Vagina (tissue), 2 donors: Measurements from ENCODE around the gene STAT6. TPM values are rescaled to one million over a fixed set of nuclear protein-coding genes. Genes with fewer than 3 reads are reported as not detected.
A peak's percentile ranks its signal among the peaks of the same experiment; 100 is the strongest.

Source experiments
- DNase-seq, 2 donors: peaks; one replicate each; pipeline ENCODE4 v3.0.0-alpha.2; 2017; ENCODE audit errors: extremely low spot score in 2 of 2
- H3K27ac ChIP-seq: fragments of 200-600 bp; sonication (generic); one replicate; pipeline ENCODE4 v1.5.1; 2019
- H3K27me3 ChIP-seq: fragments of 200-600 bp; sonication (generic); one replicate; pipeline ENCODE4 v1.5.1; 2019
- H3K36me3 ChIP-seq, 2 donors: fragments of 200-600 bp; sonication (generic); one replicate each; pipeline ENCODE4 v1.5.1; 2017 to 2019
- H3K4me1 ChIP-seq: fragments of 200-600 bp; sonication (generic); one replicate; pipeline ENCODE4 v1.5.1; 2019
- H3K4me3 ChIP-seq, 2 donors: fragments of 200-600 bp; sonication (generic); 1 replicate in 1 of 2; 2 replicates in 1 of 2; pipeline ENCODE4 v1.5.1; 2016 to 2019
- H3K9me3 ChIP-seq: fragments of 200-600 bp; sonication (generic); one replicate; pipeline ENCODE4 v1.5.1; 2019
- POLR2A ChIP-seq, 2 donors: fragments of 450-650 bp; IDR thresholded peaks; one replicate each; pipeline ENCODE4 v1.6.1; 2017; ENCODE audit warnings: antibody characterized with exemption in 2 of 2, mild to moderate bottlenecking in 2 of 2, moderate library complexity in 2 of 2
- POLR2AphosphoS5 ChIP-seq, 2 donors: sonication (generic); formaldehyde crosslinking; IDR thresholded peaks; one replicate each; pipeline ENCODE4 v1.9.0; 2017; ENCODE audit warnings: antibody characterized with exemption in 2 of 2, mild to moderate bottlenecking in 2 of 2, low read depth in 1 of 2; ENCODE audit not compliant: insufficient read depth in 1 of 2
- intact Hi-C: fragments of 100-400 bp; cut with DNase I; formaldehyde crosslinking; loops from one replicate; pipeline ENCODE4 v1.15.1; 2023
- total RNA-seq: library from RNA; depleted of rRNA; stranded (reverse); fragments of >200 nt; gene quantifications from one replicate; pipeline ENCODE4 v1.2.3, GENCODE V29; 2016
- TF ChIP-seq, protein P1 (sequence below), 3 experiments: fragments of 450-650 bp in 2 of 3; fragments of 200-600 bp in 1 of 3; sonication (generic) in 1 of 3; IDR thresholded peaks; one replicate each; pipeline ENCODE4 v1.5.1; 2017 to 2019; ENCODE audit warnings: antibody characterized with exemption in 3 of 3, mild to moderate bottlenecking in 2 of 3, moderate library complexity in 2 of 3

STAT6 gene
- total RNA-seq, 1 donor from 2014 or later, result 146 TPM

DNA sequence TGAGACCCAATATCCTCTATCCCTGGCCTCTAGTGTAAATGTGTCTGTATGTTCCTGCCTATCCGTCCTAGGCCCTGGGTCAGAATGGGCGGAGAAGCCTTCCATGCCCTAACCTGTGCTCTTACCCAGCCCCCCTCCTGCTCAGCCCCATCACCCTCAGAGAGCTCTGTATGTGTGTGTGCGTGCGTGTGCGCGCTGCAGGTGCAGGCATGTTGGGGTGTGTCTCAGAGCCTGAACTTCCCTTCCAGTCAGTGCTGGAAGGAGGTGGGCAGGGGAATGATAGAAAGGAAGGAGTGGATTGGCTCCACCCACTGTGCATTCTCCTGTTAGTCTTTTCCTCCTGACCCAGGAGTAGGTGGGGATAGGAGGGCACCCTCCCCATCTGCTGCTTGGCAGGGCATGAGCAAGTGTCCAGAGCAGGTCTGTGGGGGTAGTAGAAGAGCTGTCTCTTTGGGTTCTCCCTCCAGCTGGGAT is 15.0 kb downstream of the STAT6 start:
- Histone ChIP-seq H3K4me1 (peaks cover 64% of the 10 kb centered on the region), H3K4me3 (no peak overlapping the region), H3K9me3 (no peaks in the 10 kb centered on the region), H3K36me3 (peaks cover 0 to 73% of the 10 kb centered on the region in 2 donors), H3K27ac (peak overlapping the region; percentile 100), H3K27me3 (no peaks in the 10 kb centered on the region)
- intact Hi-C loops, result no loop called here
- peak in 1 of 2 donors; percentile 89 for DNase-seq
- TF ChIP-seq, protein P1, sequence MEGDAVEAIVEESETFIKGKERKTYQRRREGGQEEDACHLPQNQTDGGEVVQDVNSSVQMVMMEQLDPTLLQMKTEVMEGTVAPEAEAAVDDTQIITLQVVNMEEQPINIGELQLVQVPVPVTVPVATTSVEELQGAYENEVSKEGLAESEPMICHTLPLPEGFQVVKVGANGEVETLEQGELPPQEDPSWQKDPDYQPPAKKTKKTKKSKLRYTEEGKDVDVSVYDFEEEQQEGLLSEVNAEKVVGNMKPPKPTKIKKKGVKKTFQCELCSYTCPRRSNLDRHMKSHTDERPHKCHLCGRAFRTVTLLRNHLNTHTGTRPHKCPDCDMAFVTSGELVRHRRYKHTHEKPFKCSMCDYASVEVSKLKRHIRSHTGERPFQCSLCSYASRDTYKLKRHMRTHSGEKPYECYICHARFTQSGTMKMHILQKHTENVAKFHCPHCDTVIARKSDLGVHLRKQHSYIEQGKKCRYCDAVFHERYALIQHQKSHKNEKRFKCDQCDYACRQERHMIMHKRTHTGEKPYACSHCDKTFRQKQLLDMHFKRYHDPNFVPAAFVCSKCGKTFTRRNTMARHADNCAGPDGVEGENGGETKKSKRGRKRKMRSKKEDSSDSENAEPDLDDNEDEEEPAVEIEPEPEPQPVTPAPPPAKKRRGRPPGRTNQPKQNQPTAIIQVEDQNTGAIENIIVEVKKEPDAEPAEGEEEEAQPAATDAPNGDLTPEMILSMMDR (IDR thresholded peaks at IDR 0.05), result no peak
- TF ChIP-seq POLR2AphosphoS5 (IDR thresholded peaks at IDR 0.05; ENCODE audit: insufficient read depth in 1 of 2, low read depth in 1 of 2), result peak; percentile 23 to 73

DNA sequence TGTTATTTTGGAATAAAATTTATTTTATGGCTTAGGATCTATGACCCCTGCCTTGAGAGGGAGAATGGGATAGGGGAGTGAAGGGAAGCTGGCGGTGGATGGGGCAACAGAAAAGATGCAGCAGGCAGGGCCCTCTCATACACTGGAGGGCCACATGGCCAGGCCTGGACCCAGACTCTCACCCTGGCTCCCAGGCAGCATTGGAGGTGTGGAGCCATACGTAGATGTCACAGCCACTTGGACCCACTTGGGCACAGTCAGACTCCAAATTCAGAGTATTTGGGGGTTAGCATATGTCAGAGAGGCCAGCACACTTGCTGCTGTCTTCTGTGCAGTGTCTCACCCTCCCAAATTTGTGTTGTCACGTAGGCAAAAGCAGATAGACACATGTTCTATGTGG is 15.7 kb downstream of the STAT6 start:
- Histone ChIP-seq H3K27ac (peak overlapping the region; percentile 100), H3K9me3 (no peaks in the 10 kb centered on the region), H3K4me3 (no peak overlapping the region), H3K4me1 (peaks cover 71% of the 10 kb centered on the region), H3K36me3 (peaks cover 0 to 75% of the 10 kb centered on the region in 2 donors), H3K27me3 (no peaks in the 10 kb centered on the region)
- DNase-seq, result no peak
- intact Hi-C loops, result no loop called here
- TF ChIP-seq, protein P1 (IDR thresholded peaks at IDR 0.05), result no peak
- TF ChIP-seq POLR2A (IDR thresholded peaks at IDR 0.05), result no peak
- TF ChIP-seq POLR2AphosphoS5 (IDR thresholded peaks at IDR 0.05; ENCODE audit: insufficient read depth in 1 of 2, low read depth in 1 of 2), result no peak

DNA sequence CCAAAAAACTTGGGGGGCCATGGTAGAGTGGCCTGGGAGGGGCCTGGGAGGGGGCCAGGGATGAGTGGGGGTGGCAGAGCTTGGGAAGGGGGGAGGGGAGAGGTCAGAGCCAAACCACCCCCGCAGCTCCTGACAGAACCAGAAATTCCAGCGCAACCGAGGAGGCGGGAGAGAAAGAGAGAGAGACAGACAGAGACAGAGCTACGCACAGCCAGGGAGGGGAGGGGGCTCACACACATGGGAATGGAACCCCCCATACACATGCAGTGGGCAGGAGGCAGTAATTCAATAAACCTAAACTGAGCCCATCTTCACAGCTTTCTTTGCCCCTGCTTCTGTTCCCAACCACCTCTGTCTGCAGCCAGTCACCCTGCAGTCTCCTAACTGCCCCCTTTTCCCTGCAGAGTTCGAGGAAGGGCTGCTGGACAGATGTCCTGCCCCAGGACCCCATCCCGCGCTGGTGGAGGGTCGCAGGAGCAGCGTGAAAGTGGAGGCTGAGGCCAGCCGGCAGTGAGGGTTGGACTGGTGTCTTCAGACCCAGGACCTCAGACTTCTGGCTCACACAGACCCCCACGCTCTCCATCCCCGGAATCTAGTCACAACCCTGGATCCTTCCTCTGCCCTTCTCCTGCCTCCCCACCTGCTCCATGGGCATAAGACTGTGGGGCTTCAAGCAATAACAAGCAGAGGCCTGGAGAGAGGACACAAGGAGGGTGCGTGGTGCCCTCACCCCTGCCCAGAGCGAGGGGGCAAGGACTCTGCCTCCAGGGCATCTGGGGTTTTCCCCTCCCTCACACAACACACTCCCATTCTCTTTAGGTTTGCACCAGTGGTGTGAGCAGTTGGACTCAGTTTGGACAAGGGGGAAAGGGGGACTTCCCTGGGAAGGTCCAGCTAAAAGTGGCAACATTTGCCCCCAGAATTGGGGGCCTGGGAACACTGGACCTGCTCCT is 16.7 kb downstream of the STAT6 start:
- peak overlapping the region; percentile 100 for H3K27ac ChIP-seq
- no peak for TF ChIP-seq POLR2A (IDR thresholded peaks at IDR 0.05)
- TF ChIP-seq, protein P1 (IDR thresholded peaks at IDR 0.05), result no peak
- no peak for TF ChIP-seq POLR2AphosphoS5 (IDR thresholded peaks at IDR 0.05; ENCODE audit: insufficient read depth in 1 of 2, low read depth in 1 of 2)
- intact Hi-C loops, result no loop called here
- no peak for DNase-seq
- H3K9me3 ChIP-seq, result no peaks in the 10 kb centered on the region
- peaks cover 74% of the 10 kb centered on the region for H3K4me1 ChIP-seq
- no peaks in the 10 kb centered on the region for H3K27me3 ChIP-seq
- H3K4me3 ChIP-seq, result no peak overlapping the region
- H3K36me3 ChIP-seq, result peaks cover 0 to 67% of the 10 kb centered on the region in 2 donors

DNA sequence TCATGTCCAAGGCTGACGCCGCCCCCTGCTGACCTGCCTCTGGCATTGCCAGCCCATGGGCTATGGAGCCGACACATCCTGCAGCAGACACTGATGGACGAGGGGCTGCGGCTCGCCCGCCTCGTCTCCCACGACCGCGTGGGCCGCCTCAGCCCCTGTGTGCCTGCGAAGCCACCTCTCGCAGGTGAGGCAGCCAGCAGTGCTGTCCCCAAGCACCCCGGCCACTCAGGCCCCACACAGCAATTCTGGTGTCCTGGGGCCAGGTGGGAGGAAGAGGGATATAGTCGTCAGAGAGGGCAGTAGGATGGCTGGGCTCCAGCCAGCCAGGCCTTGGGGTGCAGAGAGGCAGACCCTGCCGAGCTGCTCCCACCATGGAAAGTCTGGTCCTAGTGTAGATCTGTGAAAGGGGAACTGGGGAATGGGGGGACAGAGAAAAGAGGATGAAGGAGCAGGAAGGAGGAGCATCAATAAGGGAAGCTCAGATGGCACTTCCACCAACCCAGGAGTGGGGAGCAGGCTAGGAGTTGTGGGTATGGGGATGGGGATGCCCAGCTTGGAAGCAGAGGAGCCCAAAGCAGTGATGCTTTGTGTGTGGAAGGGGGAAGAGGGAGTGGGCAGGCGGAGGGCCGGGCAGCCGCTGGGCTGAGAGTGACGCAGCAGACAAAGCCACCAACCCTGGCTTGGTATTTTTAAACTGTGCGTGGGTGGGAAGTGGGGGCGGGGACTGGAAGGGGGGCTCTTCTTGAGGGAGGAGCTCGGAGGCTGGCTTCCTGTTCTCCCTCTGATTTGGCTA is 17.6 kb downstream of the STAT6 start:
- peaks cover 74% of the 10 kb centered on the region for H3K4me1 ChIP-seq
- no peaks in the 10 kb centered on the region for H3K9me3 ChIP-seq
- H3K27me3 ChIP-seq, result no peaks in the 10 kb centered on the region
- intact Hi-C loops, result no loop called here
- H3K27ac ChIP-seq, result peak overlapping the region; percentile 100
- peak overlapping the region in 1 of 2 donors; percentile 25 for H3K4me3 ChIP-seq
- peak in 1 of 2 donors; percentile 95 for DNase-seq
- peaks cover 0 to 58% of the 10 kb centered on the region in 2 donors for H3K36me3 ChIP-seq
- TF ChIP-seq POLR2A (IDR thresholded peaks at IDR 0.05) (no peak), POLR2AphosphoS5 (IDR thresholded peaks at IDR 0.05; ENCODE audit: insufficient read depth in 1 of 2, low read depth in 1 of 2) (peak in 1 of 2 donors; percentile 28)
- TF ChIP-seq, protein P1 (IDR thresholded peaks at IDR 0.05), result no peak
